Mucosa of rectum (tissue), 2 donors: ENCODE results near the gene TBCD.

ENCODE experiments used
- H3K27ac ChIP-seq, 2 donors: one replicate each; pipeline ENCODE4 v1.7.0; 2013; ENCODE audit warnings: inconsistent platforms in 2 of 2, low read depth in 2 of 2, low read length in 2 of 2
- H3K27me3 ChIP-seq, 2 donors: one replicate each; pipeline ENCODE4 v1.7.0; 2013; ENCODE audit warnings: low read length in 2 of 2; ENCODE audit not compliant: control insufficient read depth in 2 of 2, insufficient read depth in 2 of 2
- H3K36me3 ChIP-seq, 2 donors: one replicate each; pipeline ENCODE4 v1.7.0; 2013; ENCODE audit warnings: low read length in 2 of 2; ENCODE audit not compliant: control insufficient read depth in 2 of 2, insufficient read depth in 2 of 2
- H3K4me1 ChIP-seq, 2 donors: one replicate each; pipeline ENCODE4 v1.7.0; 2013; ENCODE audit warnings: low read length in 2 of 2, mild to moderate bottlenecking in 1 of 2; ENCODE audit not compliant: control insufficient read depth in 2 of 2, insufficient read depth in 2 of 2
- H3K4me3 ChIP-seq, 2 donors: one replicate each; pipeline ENCODE4 v1.7.0; 2013; ENCODE audit warnings: low read length in 2 of 2
- H3K9ac ChIP-seq, 2 donors: one replicate each; pipeline ENCODE4 v1.7.0; 2013; ENCODE audit warnings: low read length in 2 of 2, low read depth in 1 of 2, mild to moderate bottlenecking in 1 of 2
- H3K9me3 ChIP-seq, 2 donors: one replicate each; pipeline ENCODE4 v1.7.0; 2013; ENCODE audit warnings: low read length in 2 of 2; ENCODE audit not compliant: control insufficient read depth in 2 of 2
- donor health status: healthy.
- donor health status: Normal muscosa, but diverticular disease.

The TBCD gene

DNA sequence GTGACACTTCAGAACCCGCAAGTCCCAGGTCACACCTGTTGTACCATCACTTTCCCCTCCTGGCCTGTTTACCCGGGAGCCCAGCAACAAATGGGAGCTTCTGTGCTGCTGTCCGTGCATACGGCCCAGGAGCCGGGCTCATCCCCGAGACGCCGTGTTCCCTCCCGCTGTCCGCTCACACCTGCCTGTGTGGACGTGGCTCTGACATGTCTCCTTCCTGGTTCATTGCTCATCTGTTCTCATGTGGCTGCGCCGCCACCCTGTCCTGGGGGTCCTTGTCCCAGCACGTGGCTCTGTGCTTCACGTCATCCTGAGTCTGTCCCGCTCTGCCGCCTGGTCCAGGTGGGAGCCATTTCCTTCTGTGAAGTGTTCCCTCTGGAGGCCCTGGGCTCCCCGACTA is 37.9 kb downstream of the TBCD start:
- no peak overlapping the region for H3K4me3 ChIP-seq
- H3K36me3 ChIP-seq: peaks cover 0 to 4% of the 10 kb centered on the region in 2 donors
- H3K27me3 ChIP-seq: no peaks in the 10 kb centered on the region
- no peak overlapping the region for H3K9ac ChIP-seq
- no peak overlapping the region for H3K27ac ChIP-seq
- no peaks in the 10 kb centered on the region for H3K9me3 ChIP-seq
- H3K4me1 ChIP-seq: no peaks in the 10 kb centered on the region

DNA sequence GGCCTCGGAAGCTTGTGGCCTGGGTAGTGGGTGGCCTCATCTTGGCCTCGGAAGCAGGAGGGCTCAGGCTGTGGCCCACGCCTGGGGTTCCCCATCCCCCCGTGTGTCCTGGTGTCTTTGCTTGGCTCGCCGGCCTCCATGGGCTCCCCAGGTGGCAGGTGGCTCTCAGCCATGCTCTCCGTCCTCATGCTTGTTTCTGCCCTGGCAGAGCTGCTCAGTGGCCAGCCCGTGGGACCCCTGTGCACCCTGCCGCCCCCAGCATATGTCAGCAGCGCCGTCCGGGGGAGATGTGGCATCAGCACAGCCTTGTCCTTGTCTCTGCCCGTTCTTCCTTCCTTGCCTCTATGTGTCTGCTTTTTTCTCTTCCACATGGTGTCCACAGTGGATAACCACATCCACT is 38.5 kb downstream of the TBCD start:
- Histone ChIP-seq H3K27me3 (no peaks in the 10 kb centered on the region), H3K36me3 (peaks cover 0 to 4% of the 10 kb centered on the region in 2 donors), H3K4me3 (no peak overlapping the region), H3K27ac (no peak overlapping the region), H3K9me3 (no peaks in the 10 kb centered on the region), H3K4me1 (peaks cover 1 to 2% of the 10 kb centered on the region in 2 donors), H3K9ac (no peak overlapping the region)

- Histone ChIP-seq H3K9ac (no peak overlapping the region), H3K9me3 (no peaks in the 10 kb centered on the region), H3K27ac (no peak overlapping the region), H3K4me1 (peaks cover 4 to 6% of the 10 kb centered on the region in 2 donors), H3K36me3 (peaks cover 0 to 4% of the 10 kb centered on the region in 2 donors), H3K4me3 (no peak overlapping the region), H3K27me3 (no peaks in the 10 kb centered on the region)
Measured at GRCh38 chr17:82791532-82791931, 39.7 kb downstream of the TBCD start.

DNA sequence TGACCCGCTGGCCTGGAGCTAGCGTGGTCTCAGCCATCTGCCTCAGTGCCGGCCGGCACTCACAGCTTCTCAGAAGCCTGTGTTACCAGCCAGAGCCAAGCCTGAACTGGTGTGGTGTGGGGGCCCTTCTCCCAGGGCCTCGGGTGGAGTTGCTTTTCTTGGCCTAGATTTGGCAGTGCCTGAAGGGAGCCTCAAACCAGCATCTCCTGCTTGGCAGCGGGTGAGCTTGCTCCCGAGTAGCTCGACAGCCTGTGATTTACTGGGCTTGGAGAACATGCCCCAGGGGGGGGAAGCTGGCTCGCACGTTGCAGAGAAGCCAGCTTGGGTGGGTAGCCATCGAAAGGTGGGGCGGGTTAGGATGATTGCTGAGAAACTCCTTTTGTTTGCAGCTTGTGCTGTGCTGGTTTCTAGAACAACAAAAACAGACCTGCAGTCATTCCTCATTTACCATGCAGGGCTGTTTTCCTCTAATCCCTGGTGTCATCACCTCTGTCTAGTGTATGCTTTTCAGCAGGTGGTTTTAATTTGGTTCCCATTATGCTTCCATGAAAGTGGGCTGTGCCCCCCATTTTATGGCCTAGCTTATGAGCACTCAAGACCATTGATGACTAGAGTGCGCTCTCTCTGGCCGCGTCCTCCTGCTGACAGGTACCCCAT is 42.2 kb downstream of the TBCD start:
- Histone ChIP-seq H3K4me3 (no peak overlapping the region), H3K4me1 (peaks cover 4 to 6% of the 10 kb centered on the region in 2 donors), H3K9me3 (no peaks in the 10 kb centered on the region), H3K27ac (no peak overlapping the region), H3K36me3 (peaks cover 0 to 4% of the 10 kb centered on the region in 2 donors), H3K27me3 (no peaks in the 10 kb centered on the region), H3K9ac (no peak overlapping the region)

GRCh38 chr17:82794781-82795482 is 43.1 kb downstream of the TBCD start:
- Histone ChIP-seq H3K9ac (no peak overlapping the region), H3K9me3 (no peaks in the 10 kb centered on the region), H3K4me1 (peaks cover 4 to 6% of the 10 kb centered on the region in 2 donors), H3K4me3 (no peak overlapping the region), H3K27me3 (no peaks in the 10 kb centered on the region), H3K27ac (peak overlapping the region; percentile 20 to 39), H3K36me3 (peaks cover 0 to 7% of the 10 kb centered on the region in 2 donors)

- H3K4me3 ChIP-seq: no peak overlapping the region
- H3K27me3 ChIP-seq: no peaks in the 10 kb centered on the region
- H3K9me3 ChIP-seq: no peaks in the 10 kb centered on the region
- peaks cover 4 to 6% of the 10 kb centered on the region in 2 donors for H3K4me1 ChIP-seq
- H3K36me3 ChIP-seq: peaks cover 0 to 7% of the 10 kb centered on the region in 2 donors
- H3K27ac ChIP-seq: peak overlapping the region; percentile 20 to 39
- no peak overlapping the region for H3K9ac ChIP-seq
Measured at GRCh38 chr17:82795615-82796014, 43.8 kb downstream of the TBCD start.

GRCh38 chr17:82797061-82797460 is 45.2 kb downstream of the TBCD start:
- Histone ChIP-seq H3K27ac (no peak overlapping the region), H3K27me3 (no peaks in the 10 kb centered on the region), H3K4me1 (peaks cover 4 to 6% of the 10 kb centered on the region in 2 donors), H3K36me3 (peaks cover 3 to 4% of the 10 kb centered on the region in 2 donors), H3K4me3 (no peak overlapping the region), H3K9ac (no peak overlapping the region), H3K9me3 (no peaks in the 10 kb centered on the region)

DNA sequence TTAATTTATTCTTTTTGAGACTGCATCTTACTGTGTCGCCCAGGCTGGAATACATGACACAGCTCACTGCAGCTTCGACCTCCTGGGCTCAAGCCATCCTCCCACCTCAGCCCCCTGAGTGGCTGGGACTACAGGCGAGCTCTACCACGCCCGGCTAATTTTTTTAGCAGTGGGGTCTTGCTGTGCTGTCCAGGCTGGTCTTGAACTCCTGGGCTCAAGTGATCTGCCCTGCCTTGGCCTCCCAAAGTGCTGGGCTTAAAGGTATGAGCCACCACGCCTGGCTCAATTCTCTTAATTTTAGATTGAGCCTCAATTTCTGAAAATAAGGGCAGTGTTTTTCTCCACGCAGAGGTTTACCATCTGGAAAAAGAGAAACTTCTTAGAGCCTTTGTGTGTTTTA is 46.9 kb downstream of the TBCD start:
- no peak overlapping the region for H3K27ac ChIP-seq
- no peaks in the 10 kb centered on the region for H3K9me3 ChIP-seq
- H3K4me3 ChIP-seq: no peak overlapping the region
- peaks cover 3 to 4% of the 10 kb centered on the region in 2 donors for H3K36me3 ChIP-seq
- H3K27me3 ChIP-seq: no peaks in the 10 kb centered on the region
- peaks cover 4 to 6% of the 10 kb centered on the region in 2 donors for H3K4me1 ChIP-seq
- H3K9ac ChIP-seq: no peak overlapping the region

GRCh38 chr17:82799591-82799990 is 47.7 kb downstream of the TBCD start:
- Histone ChIP-seq H3K9ac (no peak overlapping the region), H3K4me3 (no peak overlapping the region), H3K27me3 (no peaks in the 10 kb centered on the region), H3K9me3 (no peaks in the 10 kb centered on the region), H3K4me1 (peaks cover 4 to 6% of the 10 kb centered on the region in 2 donors), H3K36me3 (peaks cover 3 to 4% of the 10 kb centered on the region in 2 donors), H3K27ac (no peak overlapping the region)

DNA sequence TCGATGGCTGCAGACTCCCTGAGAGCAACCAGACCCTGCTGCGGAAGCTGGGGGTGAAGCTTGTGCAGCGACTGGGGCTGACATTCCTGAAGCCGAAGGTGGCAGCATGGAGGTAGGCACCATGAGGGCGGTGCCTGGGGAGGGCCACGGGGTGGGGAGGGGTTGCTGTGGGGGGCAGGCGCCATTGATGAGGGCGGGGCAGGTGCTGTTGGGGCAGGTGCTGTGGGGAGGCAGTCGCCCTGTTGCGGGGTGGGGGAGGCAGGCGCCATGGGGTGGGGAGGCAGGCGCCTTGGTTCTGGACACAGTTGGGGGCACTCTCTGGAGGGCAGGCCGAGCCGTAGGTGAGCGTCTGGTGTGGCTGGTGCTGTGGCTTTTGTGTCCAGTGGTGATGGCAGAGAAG is 49.0 kb downstream of the TBCD start:
- Histone ChIP-seq H3K9me3 (no peaks in the 10 kb centered on the region), H3K4me3 (no peak overlapping the region), H3K4me1 (no peaks in the 10 kb centered on the region), H3K36me3 (peaks cover 4 to 7% of the 10 kb centered on the region in 2 donors), H3K9ac (no peak overlapping the region), H3K27ac (no peak overlapping the region), H3K27me3 (no peaks in the 10 kb centered on the region)
